Stimulated activated CD4-positive, alpha-beta T cell treated with anti-CD3 and anti-CD28 coated beads, Interleukin-12 subunit alpha, Interleukin-12 subunit beta, amount 100 ng/mL, for 48 hours (primary cell): ENCODE results near the gene RHD.
"Not testable (repeated sequence)": the region's sequence is repeated elsewhere in the genome, so short reads cannot be mapped to it uniquely, and the experiment has no call there.

Experiments used
- DNase-seq, 3 donors: peaks; one replicate each; pipeline ENCODE4 v3.0.0-alpha.2; 2020; ENCODE audit warnings: low read depth in 2 of 3, low spot score in 1 of 3

Gene RHD

DNA sequence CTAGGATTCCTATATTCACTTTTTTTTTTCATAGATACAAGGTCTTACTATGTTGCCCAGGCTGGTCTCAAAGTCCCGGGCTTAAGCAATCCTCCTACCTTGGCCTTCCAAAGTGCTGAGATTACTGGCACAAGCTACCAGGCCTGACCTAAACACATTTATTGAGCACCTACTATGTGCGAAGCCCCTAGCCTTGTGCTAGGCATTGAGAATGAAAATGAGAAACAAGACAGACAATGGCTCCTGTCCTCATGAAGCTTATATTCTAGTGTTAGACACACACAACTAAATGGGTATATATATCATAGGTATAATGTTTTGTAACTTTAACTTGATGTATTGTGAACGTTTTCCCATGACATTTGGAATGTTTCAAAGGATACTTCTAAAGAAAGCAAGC is 77.3 kb downstream of the RHD start:
- DNase-seq = no peak

- DNase-seq = no peak
Measured at GRCh38 chr1:25355841-25356395, 83.6 kb downstream of the RHD start.

DNA sequence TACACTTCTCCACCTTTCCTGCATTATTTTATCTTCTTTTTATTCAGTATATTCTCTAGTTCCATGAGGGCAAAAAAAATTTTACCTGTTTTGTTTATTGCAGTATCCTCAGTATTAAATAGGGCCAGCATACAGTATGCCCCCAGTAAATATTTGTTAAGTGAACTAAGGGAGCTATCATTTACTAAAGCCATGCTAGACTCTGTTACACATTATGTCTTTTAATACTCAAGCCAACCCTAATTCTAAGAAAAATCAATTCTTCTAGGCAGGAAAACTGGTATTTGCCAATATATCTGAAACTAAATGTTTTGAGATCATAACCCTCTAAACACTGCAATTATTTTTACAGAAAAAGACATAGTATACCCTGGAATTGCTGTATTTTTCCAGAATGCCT is 84.1 kb downstream of the RHD start:
- DNase-seq = no peak

- DNase-seq = no peak
Measured at GRCh38 chr1:25356848-25357247, 84.5 kb downstream of the RHD start.

GRCh38 chr1:25360596-25361581 is 88.6 kb downstream of the RHD start:
- DNase-seq = no peak

- no peak for DNase-seq
Measured at GRCh38 chr1:25361901-25362300, 89.6 kb downstream of the RHD start.

GRCh38 chr1:25362634-25363559 is 90.6 kb downstream of the RHD start:
- not testable (repeated sequence) for DNase-seq

DNA sequence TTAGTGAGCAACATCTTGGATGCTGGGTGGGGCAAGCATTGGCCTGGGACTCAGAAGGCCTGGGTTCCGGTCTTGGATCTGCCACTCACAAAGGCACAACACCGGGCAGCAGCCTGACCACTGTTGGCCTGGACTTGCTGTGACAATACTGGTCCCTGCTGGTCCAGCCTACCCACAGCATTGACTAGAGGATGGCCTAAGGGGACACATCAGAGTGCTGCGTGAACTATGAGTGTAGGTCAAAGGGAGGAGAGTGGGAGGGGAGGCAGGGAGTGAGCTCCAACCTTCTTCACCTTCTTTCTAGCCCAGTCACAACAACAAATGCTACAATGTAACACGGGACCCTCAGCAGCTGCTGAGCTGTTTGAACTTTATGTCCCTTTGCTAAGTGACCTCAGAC is 96.9 kb downstream of the RHD start:
- no peak for DNase-seq

- not testable (repeated sequence) for DNase-seq
Measured at GRCh38 chr1:25369691-25370271, 97.5 kb downstream of the RHD start.

DNA sequence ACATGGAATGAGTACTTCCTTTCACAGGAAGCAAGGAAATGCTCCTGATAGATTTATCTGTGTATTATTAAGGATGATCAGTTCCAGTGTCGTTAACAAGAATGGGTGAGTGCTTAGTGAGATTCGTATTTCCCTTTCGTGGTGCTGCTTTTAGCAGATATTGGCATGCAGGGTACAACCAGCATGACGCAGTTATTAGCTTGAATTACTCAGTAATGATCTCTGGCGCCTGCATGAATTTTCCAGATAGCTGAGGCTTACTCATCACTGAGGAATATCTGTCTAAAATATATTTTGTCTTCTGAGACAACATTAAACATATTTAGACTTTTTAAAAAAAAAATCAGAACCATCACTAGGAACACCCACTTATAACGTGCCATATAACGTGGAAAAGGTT is 99.4 kb downstream of the RHD start:
- DNase-seq = not testable (repeated sequence)

GRCh38 chr1:25378367-25378766 is 106.1 kb downstream of the RHD start:
- not testable (repeated sequence) for DNase-seq
